Muscle layer of colon (tissue), 2 donors: ENCODE measurements around the gene PCDHA7.
"Not testable (repeated sequence)": the region's sequence is repeated elsewhere in the genome, so short reads cannot be mapped to it uniquely, and the experiment has no call there.

ENCODE experiments used
- H3K27ac ChIP-seq: one replicate; pipeline ENCODE4 v1.7.0; 2013; ENCODE audit warnings: low read depth, mild to moderate bottlenecking, low read length, moderate library complexity
- H3K27me3 ChIP-seq, 2 donors: one replicate each; pipeline ENCODE4 v1.7.0; 2013; ENCODE audit warnings: low read length in 2 of 2, mild to moderate bottlenecking in 2 of 2; ENCODE audit not compliant: insufficient read depth in 2 of 2, control insufficient read depth in 1 of 2
- H3K36me3 ChIP-seq: one replicate; pipeline ENCODE4 v1.7.0; 2013; ENCODE audit warnings: mild to moderate bottlenecking, low read length; ENCODE audit not compliant: insufficient read depth
- H3K4me1 ChIP-seq: one replicate; pipeline ENCODE4 v1.7.0; 2013; ENCODE audit warnings: mild to moderate bottlenecking, low read length; ENCODE audit not compliant: insufficient read depth
- H3K4me3 ChIP-seq, 2 donors: one replicate each; pipeline ENCODE4 v1.7.0; 2013; ENCODE audit warnings: low read length in 2 of 2, low read depth in 1 of 2, mild to moderate bottlenecking in 1 of 2, moderate library complexity in 1 of 2
- H3K9ac ChIP-seq: one replicate; pipeline ENCODE4 v1.7.0; 2013; ENCODE audit warnings: low read length
- H3K9me3 ChIP-seq: one replicate; pipeline ENCODE4 v1.7.0; 2013; ENCODE audit warnings: mild to moderate bottlenecking, low read length
- donor health status: abdominal sarcoma.
- donor health status: Adenocarcinoma of cecum.

Gene PCDHA7

DNA sequence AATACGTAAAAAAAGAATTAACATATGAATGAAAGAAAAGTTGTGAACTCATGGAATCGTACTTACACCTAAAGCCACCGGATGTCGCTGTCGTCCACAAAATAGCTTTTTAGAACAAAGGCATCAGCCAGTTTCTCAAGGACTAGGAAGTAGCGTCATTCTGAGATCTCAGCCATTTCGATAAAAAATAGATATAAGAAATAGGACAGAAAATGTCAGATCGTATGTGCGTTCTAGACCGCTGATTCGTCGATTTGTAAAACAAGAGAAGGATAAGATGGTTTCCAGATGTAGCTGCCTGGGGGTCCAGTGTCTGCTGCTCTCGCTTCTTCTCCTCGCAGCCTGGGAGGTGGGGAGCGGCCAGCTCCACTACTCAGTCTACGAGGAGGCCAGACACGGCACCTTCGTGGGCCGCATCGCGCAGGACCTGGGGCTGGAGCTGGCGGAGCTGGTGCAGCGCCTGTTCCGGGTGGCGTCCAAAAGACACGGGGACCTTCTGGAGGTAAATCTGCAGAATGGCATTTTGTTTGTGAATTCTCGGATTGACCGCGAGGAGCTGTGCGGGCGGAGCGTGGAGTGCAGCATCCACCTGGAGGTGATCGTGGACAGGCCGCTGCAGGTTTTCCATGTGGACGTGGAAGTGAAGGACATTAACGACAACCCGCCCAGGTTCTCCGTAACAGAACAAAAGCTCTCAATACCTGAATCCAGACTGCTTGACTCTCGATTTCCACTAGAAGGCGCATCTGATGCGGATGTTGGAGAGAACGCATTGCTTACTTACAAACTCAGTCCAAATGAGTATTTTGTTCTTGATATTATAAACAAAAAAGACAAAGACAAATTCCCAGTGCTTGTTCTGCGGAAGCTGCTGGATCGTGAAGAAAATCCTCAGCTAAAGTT, 22.0 kb downstream of the PCDHA7 start, which contains the start of gene PCDHA10:
TSS of gene PCDHA10 (plus strand) at position 126 of the 903 bp plus-strand sequence. CDS start at position 278, 152 bp downstream.
- H3K36me3 ChIP-seq, result no peaks in the 10 kb centered on the region
- H3K27ac ChIP-seq, result no peak within 1 kb of the TSS
- no peaks in the 10 kb centered on the region for H3K4me1 ChIP-seq
- H3K9ac ChIP-seq, result no peak within 1 kb of the TSS
- H3K27me3 ChIP-seq, result no peaks in the 10 kb centered on the region
- H3K4me3 ChIP-seq, result no peak within 1 kb of the TSS
- H3K9me3 ChIP-seq, result peaks cover 4% of the 10 kb centered on the region

DNA sequence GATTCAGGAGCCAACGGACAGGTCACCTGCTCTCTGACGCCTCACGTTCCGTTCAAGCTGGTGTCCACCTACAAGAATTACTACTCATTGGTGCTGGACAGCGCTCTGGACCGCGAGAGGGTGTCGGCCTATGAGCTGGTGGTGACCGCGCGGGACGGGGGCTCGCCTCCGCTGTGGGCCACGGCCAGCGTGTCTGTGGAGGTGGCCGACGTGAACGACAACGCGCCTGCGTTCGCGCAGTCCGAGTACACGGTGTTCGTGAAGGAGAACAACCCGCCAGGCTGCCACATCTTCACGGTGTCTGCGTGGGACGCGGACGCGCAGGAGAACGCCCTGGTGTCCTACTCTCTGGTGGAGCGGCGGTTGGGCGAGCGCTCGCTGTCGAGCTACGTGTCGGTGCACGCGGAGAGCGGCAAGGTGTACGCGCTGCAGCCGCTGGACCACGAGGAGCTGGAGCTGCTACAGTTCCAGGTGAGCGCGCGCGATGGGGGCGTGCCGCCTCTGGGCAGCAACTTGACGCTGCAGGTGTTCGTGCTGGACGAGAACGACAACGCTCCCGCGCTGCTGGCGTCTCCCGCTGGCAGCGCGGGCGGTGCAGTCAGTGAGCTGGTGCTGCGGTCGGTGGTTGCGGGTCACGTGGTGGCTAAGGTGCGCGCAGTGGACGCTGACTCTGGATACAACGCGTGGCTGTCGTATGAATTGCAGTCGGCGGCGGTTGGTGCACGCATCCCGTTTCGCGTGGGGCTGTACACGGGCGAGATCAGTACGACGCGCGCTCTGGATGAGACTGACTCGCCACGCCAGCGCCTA, 23.3 kb downstream of the PCDHA7 start:
- H3K4me3 ChIP-seq, result no peak overlapping the region
- H3K4me1 ChIP-seq, result no peaks in the 10 kb centered on the region
- no peak overlapping the region for H3K27ac ChIP-seq
- H3K9me3 ChIP-seq, result peaks cover 4% of the 10 kb centered on the region
- H3K9ac ChIP-seq, result no peak overlapping the region
- no peaks in the 10 kb centered on the region for H3K27me3 ChIP-seq
- H3K36me3 ChIP-seq, result no peaks in the 10 kb centered on the region

DNA sequence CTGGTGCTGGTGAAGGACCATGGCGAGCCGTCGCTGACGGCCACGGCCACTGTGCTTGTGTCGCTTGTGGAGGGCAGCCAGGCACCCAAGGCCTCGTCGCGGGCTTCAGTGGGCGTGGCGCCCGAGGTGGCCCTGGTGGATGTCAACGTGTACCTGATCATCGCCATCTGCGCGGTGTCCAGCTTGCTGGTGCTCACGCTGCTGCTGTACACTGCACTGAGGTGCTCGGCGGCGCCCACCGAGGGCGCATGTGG, 23.8 kb downstream of the PCDHA7 start:
- H3K4me1 ChIP-seq, result no peaks in the 10 kb centered on the region
- H3K27ac ChIP-seq, result no peak overlapping the region
- no peaks in the 10 kb centered on the region for H3K27me3 ChIP-seq
- no peaks in the 10 kb centered on the region for H3K36me3 ChIP-seq
- no peak overlapping the region for H3K4me3 ChIP-seq
- peaks cover 4% of the 10 kb centered on the region for H3K9me3 ChIP-seq
- no peak overlapping the region for H3K9ac ChIP-seq

DNA sequence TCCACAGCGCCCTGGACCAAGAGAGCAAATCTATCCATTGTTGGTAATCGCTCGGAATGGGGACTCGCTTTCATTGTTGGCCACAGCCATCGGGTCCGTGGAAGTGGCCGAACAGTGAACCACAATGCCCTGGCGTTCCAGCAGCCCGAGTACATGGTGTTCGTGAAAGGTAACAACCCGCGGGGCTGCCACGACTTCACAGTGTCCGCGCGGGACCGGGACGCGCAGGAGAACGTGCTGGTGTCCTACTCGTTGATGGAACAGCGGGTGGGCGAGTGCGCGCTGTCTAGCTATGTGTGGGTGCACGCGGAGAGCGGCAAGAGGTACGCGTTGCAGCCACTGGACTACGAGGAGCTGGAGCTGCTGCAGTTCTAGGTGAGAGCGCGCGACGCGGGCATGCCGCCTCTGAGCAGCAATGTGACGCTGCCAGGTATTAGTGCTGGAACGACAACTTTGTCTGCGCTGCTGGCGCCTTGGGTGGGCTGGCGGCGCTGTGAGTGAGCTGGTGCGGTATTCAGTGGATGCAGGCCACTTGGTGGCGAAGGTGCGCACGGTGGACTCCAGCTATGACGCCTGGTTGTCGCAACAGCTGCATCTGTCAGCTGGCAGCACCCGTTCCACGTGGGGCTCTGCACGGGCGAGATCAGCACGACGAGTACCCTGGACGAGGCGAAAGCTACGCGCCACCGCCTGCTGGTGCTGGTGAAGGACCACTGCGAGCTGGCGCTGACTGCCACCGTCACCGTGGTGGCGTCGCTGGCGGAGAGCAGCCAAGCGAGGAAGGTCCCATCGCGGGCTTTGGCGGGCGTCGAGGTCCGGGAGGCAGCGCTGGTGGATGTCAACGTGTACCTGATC, 28.6 kb downstream of the PCDHA7 start:
- Histone ChIP-seq H3K36me3 (no peaks in the 10 kb centered on the region), H3K27ac (no peak overlapping the region), H3K4me3 (no peak overlapping the region), H3K27me3 (no peaks in the 10 kb centered on the region), H3K9ac (no peak overlapping the region), H3K9me3 (peaks cover 4% of the 10 kb centered on the region), H3K4me1 (no peaks in the 10 kb centered on the region)

DNA sequence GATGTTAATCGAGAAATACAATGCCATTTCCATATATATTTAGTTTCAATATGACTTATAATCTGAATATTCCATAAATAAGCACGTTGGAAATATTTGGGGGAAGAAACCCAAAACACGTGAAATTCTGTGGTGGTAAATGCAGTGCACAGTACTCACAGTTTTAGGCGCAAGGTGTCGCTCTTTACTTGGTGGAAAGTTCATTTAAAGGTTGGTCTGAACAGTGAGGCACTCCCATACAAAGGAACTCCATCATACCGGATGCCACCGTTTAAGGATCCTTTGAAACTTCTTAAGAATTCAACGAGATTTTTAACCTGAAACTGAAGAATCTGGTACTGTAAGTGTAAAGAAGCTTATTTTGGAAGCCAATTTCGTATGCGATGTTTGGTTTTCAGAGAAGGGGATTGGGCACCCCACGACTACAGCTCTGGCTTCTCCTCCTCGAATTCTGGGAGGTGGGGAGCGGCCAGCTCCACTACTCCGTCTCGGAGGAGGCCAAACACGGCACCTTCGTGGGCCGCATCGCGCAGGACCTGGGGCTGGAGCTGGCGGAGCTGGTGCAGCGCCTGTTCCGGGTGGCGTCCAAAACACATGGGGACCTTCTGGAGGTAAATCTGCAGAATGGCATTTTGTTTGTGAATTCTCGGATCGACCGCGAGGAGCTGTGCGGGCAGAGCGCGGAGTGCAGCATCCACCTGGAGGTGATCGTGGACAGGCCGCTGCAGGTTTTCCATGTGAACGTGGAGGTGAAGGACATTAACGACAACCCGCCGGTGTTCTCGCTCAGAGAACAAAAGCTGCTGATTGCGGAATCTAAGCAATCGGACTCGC, 34.9 kb downstream of the PCDHA7 start, which contains the start of gene PCDHA11:
TSS of gene PCDHA11 (plus strand) at position 237 of the 834 bp plus-strand sequence. CDS start at position 384, 147 bp downstream.
- H3K9ac ChIP-seq, result no peak within 1 kb of the TSS
- no peaks in the 10 kb centered on the region for H3K9me3 ChIP-seq
- no peaks in the 10 kb centered on the region for H3K36me3 ChIP-seq
- H3K27me3 ChIP-seq, result peaks cover 0 to 7% of the 10 kb centered on the region in 2 donors
- H3K4me1 ChIP-seq, result no peaks in the 10 kb centered on the region
- H3K27ac ChIP-seq, result no peak within 1 kb of the TSS
- no peak within 1 kb of the TSS for H3K4me3 ChIP-seq

DNA sequence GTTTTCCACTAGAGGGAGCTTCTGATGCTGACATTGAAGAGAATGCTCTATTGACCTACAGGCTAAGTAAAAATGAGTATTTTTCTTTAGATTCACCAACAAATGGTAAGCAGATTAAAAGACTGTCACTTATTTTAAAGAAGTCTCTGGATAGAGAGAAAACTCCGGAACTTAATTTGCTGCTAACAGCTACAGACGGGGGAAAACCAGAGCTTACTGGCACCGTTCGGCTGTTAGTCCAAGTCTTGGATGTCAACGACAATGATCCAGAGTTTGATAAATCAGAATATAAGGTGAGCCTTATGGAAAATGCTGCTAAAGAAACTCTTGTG, 35.5 kb downstream of the PCDHA7 start:
- no peak overlapping the region for H3K4me3 ChIP-seq
- H3K36me3 ChIP-seq, result no peaks in the 10 kb centered on the region
- H3K9me3 ChIP-seq, result no peaks in the 10 kb centered on the region
- no peaks in the 10 kb centered on the region for H3K4me1 ChIP-seq
- H3K9ac ChIP-seq, result no peak overlapping the region
- no peak overlapping the region for H3K27ac ChIP-seq
- H3K27me3 ChIP-seq, result peaks cover 0 to 7% of the 10 kb centered on the region in 2 donors

DNA sequence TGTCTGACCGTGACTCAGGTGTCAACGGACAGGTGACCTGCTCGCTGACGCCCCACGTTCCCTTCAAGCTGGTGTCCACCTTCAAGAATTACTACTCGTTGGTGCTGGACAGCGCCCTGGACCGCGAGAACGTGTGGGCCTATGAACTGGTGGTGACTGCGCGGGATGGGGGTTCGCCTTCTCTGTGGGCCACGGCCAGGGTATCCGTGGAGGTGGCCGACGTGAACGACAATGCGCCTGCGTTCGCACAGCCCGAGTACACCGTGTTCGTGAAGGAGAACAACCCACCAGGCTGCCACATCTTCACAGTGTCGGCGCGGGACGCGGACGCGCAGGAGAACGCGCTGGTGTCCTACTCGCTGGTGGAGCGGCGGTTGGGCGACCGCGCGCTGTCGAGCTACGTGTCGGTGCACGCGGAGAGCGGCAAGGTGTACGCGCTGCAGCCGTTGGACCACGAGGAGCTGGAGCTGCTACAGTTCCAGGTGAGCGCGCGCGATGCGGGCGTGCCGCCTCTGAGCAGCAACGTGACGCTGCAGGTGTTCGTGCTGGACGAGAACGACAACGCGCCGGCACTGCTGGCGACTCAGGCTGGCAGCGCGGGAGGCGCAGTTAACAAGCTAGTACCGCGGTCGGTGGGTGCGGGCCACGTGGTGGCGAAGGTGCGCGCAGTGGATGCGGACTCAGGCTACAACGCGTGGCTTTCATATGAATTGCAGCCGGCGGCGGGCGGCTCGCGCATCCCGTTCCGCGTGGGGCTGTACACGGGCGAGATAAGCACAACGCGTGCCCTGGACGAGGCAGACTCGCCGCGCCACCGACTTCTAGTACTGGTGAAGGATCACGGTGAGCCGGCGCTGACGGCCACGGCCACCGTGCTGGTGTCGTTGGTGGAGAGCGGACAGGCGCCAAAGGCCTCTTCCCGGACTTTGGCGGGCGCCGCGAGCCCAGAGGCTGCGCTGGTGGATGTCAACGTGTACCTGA, 36.4 kb downstream of the PCDHA7 start:
- no peak overlapping the region for H3K9ac ChIP-seq
- H3K4me1 ChIP-seq, result no peaks in the 10 kb centered on the region
- peaks cover 0 to 7% of the 10 kb centered on the region in 2 donors for H3K27me3 ChIP-seq
- no peak overlapping the region for H3K27ac ChIP-seq
- H3K9me3 ChIP-seq, result no peaks in the 10 kb centered on the region
- H3K36me3 ChIP-seq, result no peaks in the 10 kb centered on the region
- H3K4me3 ChIP-seq, result no peak overlapping the region

DNA sequence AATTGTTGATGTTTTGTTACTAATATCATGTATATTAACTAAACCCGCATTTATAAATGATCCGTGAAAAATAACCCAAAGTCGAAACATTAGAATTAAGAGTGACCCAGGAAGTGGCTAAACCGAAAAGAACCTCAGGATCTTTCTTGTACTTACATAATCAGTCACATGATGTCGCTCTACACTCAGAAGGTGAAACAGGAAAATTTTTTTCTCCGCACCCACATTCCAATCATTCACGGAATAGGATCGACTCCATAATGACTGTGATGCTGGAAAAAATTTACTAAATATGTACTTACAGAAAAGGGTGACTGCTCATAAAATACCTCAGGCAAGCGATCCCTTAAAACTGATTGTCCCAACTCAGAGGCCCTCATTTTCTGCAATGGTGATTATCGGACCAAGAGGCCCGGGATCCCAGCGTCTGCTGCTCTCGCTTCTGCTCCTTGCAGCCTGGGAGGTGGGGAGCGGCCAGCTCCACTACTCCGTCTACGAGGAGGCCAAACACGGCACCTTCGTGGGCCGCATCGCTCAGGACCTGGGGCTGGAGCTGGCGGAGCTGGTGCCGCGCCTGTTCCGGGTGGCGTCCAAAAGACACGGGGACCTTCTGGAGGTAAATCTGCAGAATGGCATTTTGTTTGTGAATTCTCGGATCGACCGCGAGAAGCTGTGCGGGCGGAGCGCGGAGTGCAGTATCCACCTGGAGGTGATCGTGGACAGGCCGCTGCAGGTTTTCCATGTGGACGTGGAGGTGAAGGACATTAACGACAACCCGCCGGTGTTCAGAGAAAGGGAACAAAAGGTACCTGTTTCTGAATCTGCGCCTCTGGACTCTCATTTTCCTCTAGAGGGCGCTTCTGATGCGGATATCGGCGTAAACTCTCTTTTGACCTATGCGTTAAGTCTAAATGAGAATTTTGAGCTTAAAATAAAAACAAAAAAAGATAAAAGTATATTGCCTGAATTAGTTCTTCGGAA, 41.3 kb downstream of the PCDHA7 start, which contains the start of gene PCDHA12:
TSS of gene PCDHA12 (plus strand) at position 224 of the 981 bp plus-strand sequence. CDS start at position 389, 165 bp downstream.
- peaks cover 5% of the 10 kb centered on the region for H3K9me3 ChIP-seq
- H3K27ac ChIP-seq, result no peak within 1 kb of the TSS

DNA sequence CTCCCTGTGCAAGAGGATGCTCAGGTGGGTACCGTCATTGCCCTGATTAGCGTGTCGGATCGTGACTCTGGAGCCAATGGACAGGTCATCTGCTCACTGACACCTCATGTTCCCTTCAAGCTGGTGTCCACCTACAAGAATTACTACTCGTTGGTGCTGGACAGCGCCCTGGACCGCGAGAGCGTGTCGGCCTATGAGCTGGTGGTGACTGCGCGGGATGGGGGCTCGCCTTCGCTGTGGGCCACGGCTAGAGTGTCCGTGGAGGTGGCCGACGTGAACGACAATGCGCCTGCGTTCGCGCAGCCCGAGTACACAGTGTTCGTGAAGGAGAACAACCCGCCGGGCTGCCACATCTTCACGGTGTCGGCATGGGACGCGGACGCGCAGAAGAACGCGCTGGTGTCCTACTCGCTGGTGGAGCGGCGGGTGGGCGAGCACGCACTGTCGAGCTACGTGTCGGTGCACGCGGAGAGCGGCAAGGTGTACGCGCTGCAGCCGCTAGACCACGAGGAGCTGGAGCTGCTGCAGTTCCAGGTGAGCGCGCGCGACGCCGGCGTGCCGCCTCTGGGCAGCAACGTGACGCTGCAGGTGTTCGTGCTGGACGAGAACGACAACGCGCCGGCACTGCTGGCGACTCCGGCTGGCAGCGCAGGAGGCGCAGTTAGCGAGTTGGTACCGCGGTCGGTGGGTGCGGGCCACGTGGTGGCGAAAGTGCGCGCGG, 42.6 kb downstream of the PCDHA7 start:
- not testable (repeated sequence) for H3K36me3 ChIP-seq, H3K27ac ChIP-seq, H3K4me1 ChIP-seq, H3K4me3 ChIP-seq, H3K9me3 ChIP-seq, H3K9ac ChIP-seq, H3K27me3 ChIP-seq

More for the DNA sequence above, 41.3 kb downstream of the PCDHA7 start, which contains the start of gene PCDHA12:
- H3K9ac ChIP-seq, result no peak within 1 kb of the TSS
- H3K27me3 ChIP-seq, result peaks cover 0 to 12% of the 10 kb centered on the region in 2 donors
- H3K36me3 ChIP-seq, result no peaks in the 10 kb centered on the region
- H3K4me1 ChIP-seq, result no peaks in the 10 kb centered on the region
- no peak within 1 kb of the TSS for H3K4me3 ChIP-seq
